Left lung (tissue), 10 donors: ENCODE results near the gene NT5M. TPM values are rescaled to one million over a fixed set of nuclear protein-coding genes. Genes with fewer than 3 reads are reported as not detected.

ENCODE experiments used
- ATAC-seq: fragments of 200-7000 bp; cut with Tn5 transposase; one replicate; pipeline ENCODE4 v1.9.1; 2020; ENCODE audit warnings: moderate library complexity
- DNase-seq, 4 donors: peaks; one replicate each; pipeline ENCODE4 v3.0.0-alpha.2; 2013 to 2020
- H3K27ac ChIP-seq, 2 donors: fragments of 200-600 bp; sonication (generic) in 1 of 2; one replicate each; pipeline versions ENCODE4 v1.5.0 to v1.8.0; 2020 to 2021
- H3K27me3 ChIP-seq, 2 donors: fragments of 200-600 bp; sonication (generic) in 1 of 2; one replicate each; pipeline versions ENCODE4 v1.5.0 to v1.8.0; 2020 to 2021
- H3K36me3 ChIP-seq, 2 donors: fragments of 200-600 bp; sonication (generic) in 1 of 2; one replicate each; pipeline versions ENCODE4 v1.5.0 to v1.8.0; 2020 to 2021
- H3K4me1 ChIP-seq, 2 donors: fragments of 200-600 bp; one replicate each; pipeline ENCODE4 v1.8.0; 2021
- H3K4me3 ChIP-seq, 2 donors: fragments of 200-600 bp; sonication (generic) in 1 of 2; one replicate each; pipeline versions ENCODE4 v1.5.0 to v1.8.0; 2020 to 2021; ENCODE audit warnings: mild to moderate bottlenecking in 1 of 2
- H3K9me3 ChIP-seq, 2 donors: fragments of 200-600 bp; sonication (generic) in 1 of 2; one replicate each; pipeline versions ENCODE4 v1.5.0 to v1.8.0; 2020 to 2021
- intact Hi-C, 2 donors: fragments of 100-400 bp; cut with DNase I; formaldehyde crosslinking; loops; one replicate each; pipeline versions ENCODE4 v1.11.2 to v1.14.2; 2022
- polyA plus RNA-seq, 6 donors: library from polyadenylated mRNA; unstranded; fragments of 120-200 nt; gene quantifications; one replicate each; pipeline ENCODE4 v1.2.1, GENCODE V29; 2013; ENCODE audit not compliant: insufficient read length in 6 of 6
- total RNA-seq, 2 donors: library from RNA; stranded (reverse); fragmentation: NEBNext Ultra II Directional; extraction: Animal tissue kit (Norgen Biotek cat#: 25700); gene quantifications; one replicate each; pipeline ENCODE4 v1.2.1, GENCODE V29; 2021
- TF ChIP-seq, protein P1 (sequence below), 2 donors: fragments of 200-600 bp; sonication (generic) in 1 of 2; IDR thresholded peaks; one replicate each; pipeline versions ENCODE4 v1.5.0 to v1.8.0; 2021; ENCODE audit warnings: antibody characterized with exemption in 2 of 2
- donor health status: DM: no; HTN: yes; CAD: no.
- donor health status: DM: no; HTN: no; CAD: no.

NT5M gene
- total and polyA plus RNA-seq, 8 donors, result 1.5 to 5.4 (median 3.8) TPM

DNA sequence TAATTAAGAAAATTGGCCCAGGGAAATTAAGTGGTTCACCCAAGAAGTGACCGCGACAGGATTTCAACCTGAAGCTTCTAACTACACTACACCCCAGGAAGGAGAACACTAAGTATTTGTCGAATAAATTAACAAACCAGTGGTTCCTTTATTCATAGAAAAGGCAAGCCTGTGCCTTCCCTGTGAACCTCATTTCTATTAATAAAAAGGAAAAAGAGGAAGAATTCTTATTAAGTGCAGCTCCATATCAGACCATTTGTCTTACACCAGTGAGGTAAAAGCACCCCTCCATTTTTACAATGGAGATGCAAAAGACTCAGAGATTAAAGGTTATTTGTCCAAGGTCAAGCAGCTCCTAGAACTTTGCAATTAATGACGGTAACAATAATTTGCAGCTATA lies 23.9 kb upstream of the NT5M start:
- Histone ChIP-seq H3K36me3 (peaks cover 0 to 17% of the 10 kb centered on the region in 2 donors), H3K4me3 (peak overlapping the region in 1 of 2 donors; percentile 100), H3K9me3 (no peaks in the 10 kb centered on the region), H3K27ac (no peak overlapping the region), H3K4me1 (peaks cover 20 to 49% of the 10 kb centered on the region in 2 donors), H3K27me3 (no peaks in the 10 kb centered on the region)
- DNase-seq (no peak), ATAC-seq (no peak)
- TF ChIP-seq, protein P1, sequence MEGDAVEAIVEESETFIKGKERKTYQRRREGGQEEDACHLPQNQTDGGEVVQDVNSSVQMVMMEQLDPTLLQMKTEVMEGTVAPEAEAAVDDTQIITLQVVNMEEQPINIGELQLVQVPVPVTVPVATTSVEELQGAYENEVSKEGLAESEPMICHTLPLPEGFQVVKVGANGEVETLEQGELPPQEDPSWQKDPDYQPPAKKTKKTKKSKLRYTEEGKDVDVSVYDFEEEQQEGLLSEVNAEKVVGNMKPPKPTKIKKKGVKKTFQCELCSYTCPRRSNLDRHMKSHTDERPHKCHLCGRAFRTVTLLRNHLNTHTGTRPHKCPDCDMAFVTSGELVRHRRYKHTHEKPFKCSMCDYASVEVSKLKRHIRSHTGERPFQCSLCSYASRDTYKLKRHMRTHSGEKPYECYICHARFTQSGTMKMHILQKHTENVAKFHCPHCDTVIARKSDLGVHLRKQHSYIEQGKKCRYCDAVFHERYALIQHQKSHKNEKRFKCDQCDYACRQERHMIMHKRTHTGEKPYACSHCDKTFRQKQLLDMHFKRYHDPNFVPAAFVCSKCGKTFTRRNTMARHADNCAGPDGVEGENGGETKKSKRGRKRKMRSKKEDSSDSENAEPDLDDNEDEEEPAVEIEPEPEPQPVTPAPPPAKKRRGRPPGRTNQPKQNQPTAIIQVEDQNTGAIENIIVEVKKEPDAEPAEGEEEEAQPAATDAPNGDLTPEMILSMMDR (IDR thresholded peaks at IDR 0.05), result no peak
- intact Hi-C loops, result no loop called here

DNA sequence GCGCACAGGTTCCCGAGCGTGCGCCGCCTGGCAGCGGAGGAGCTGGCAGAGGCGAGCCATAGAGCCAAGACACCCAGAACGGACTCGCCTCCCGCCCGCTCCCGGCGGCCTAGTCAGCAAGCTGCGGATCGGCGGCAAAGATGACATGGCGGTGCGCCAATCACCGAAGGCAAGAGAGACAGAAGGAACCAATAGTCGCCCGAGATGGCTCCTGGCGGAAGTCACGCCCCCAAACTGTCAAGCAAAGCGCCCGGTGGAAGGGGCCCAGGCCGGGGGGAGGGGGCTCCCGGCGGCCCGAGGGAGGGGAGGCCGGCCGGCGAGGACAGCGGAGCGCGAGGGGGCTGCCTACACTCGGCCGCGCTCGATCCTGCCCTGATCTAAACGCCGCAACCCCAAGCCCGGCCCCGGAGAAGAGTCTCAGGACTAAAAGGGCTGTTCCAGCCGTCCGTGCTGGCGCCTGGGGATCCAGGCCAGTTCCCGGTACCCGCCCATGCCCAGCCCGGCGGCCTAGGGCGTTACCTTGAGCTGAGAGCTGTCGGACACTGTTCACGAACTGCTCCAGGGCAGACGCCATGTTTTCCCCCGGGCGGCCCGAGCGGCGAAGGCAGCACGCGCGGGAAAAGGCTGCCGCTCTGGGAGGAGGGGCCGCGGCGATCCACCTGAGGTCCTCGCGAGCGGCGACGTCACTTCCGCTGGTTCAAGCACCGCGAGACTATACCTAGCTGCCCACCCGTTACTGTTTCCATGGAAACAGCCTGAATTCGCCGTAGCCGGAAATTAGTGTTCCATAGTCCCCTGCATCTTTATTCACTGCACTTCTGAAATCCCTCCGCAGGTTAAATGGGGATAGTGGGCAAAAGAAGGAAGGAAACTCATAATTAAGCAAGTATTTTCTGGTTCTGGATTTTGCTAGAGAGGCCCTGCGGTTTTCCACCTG lies 22.3 kb upstream of the NT5M start, which contains the start of gene COPS3:
Gene COPS3 (minus strand): TSS at position 634 of the 937 bp plus-strand sequence. CDS start 60 bp downstream, at position 574.
- no peaks in the 10 kb centered on the region for H3K9me3 ChIP-seq
- intact Hi-C loops, result no loop called here
- DNase-seq (peak; percentile 97 to 98 (median 98)), ATAC-seq (peak; percentile 97)
- peak within 1 kb of the TSS; percentile 88 to 100 for H3K4me3 ChIP-seq
- H3K36me3 ChIP-seq, result peaks cover 0 to 2% of the 10 kb centered on the region in 2 donors
- peaks cover 20 to 42% of the 10 kb centered on the region in 2 donors for H3K4me1 ChIP-seq
- H3K27me3 ChIP-seq, result no peaks in the 10 kb centered on the region
- TF ChIP-seq, protein P1 (IDR thresholded peaks at IDR 0.05), result no peak
- peak within 1 kb of the TSS; percentile 93 to 98 for H3K27ac ChIP-seq

DNA sequence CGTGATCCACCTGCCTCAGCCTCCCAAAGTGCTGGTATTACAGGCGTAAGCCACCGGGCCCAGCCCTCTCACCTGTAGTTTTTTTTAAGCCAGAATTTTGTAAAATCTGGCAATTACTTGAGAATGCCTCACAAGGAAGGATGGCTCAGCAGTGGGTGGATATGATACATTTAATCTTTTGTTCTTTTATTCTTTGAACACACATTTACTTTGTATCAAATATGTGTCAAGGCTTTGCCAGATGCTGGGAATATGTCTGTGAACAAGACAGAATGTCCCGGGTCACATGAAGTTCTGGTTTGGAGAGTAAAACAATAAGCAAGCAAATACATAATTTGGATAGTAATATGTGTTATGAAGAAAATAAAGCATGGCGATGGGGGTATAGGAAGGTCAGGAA lies 17.2 kb upstream of the NT5M start:
- Histone ChIP-seq H3K27ac (no peak overlapping the region), H3K36me3 (no peaks in the 10 kb centered on the region), H3K27me3 (no peaks in the 10 kb centered on the region), H3K4me3 (no peak overlapping the region), H3K4me1 (no peaks in the 10 kb centered on the region), H3K9me3 (no peaks in the 10 kb centered on the region)
- ATAC-seq (no peak), DNase-seq (no peak)
- TF ChIP-seq, protein P1 (IDR thresholded peaks at IDR 0.05), result no peak
- intact Hi-C loops, result no loop called here

DNA sequence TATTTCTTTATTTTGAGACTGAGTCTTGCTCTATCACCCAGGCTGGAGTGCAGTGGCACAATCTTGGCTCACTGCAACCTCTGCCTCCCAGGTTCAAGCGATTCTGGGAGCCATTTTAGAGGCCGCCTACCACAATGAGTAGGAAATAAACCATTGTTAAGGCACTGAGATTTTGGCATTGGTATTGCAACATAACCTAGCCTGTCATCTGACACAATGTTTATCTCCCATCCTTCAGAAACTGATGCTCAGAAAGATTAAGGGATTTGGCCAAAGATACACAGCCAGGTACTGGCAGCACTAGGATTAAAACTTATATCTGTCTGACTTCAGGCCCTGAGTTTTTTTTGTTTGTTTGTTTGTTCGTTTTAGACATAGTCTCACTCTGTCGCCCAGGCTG lies 14.1 kb upstream of the NT5M start:
- Histone ChIP-seq H3K27me3 (no peaks in the 10 kb centered on the region), H3K4me1 (no peaks in the 10 kb centered on the region), H3K4me3 (no peak overlapping the region), H3K36me3 (no peaks in the 10 kb centered on the region), H3K27ac (no peak overlapping the region), H3K9me3 (no peaks in the 10 kb centered on the region)
- TF ChIP-seq, protein P1 (IDR thresholded peaks at IDR 0.05), result no peak
- DNase-seq, result no peak
- no peak for ATAC-seq
- intact Hi-C loops, result no loop called here

DNA sequence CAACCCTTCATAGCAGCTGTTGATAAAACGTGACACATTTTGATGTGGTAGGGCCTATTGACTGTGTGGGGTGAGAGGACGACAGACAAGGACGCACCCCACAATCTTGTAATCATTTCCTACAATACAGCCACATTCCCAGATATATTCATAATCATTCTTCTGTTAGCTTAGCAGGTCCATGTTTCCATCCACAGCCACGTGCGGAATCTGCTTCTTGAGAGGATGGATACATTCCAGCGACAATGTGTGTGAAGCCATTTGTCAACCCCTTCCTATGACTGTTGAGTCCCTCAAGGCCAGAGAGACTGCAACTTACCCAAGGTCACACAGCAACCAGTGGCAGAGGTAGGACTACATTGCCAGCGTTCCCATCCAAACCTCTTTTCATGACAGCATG lies 13.5 kb upstream of the NT5M start:
- ATAC-seq, result no peak
- no peaks in the 10 kb centered on the region for H3K36me3 ChIP-seq
- no peak overlapping the region for H3K4me3 ChIP-seq
- no peaks in the 10 kb centered on the region for H3K9me3 ChIP-seq
- DNase-seq, result no peak
- no peaks in the 10 kb centered on the region for H3K27me3 ChIP-seq
- intact Hi-C loops, result no loop called here
- no peaks in the 10 kb centered on the region for H3K4me1 ChIP-seq
- TF ChIP-seq, protein P1 (IDR thresholded peaks at IDR 0.05), result no peak
- H3K27ac ChIP-seq, result no peak overlapping the region
